Measurements from ENCODE around the gene IL31RA.
A peak's percentile ranks its signal among the peaks of the same experiment; 100 is the strongest.

Gene IL31RA

GRCh38 chr5:55858104-55858503 lies 6.9 kb downstream of the IL31RA start:
- no peak for DNase-seq (ENCODE audit: low read depth in 2 of 3, low spot score in 1 of 3)

GRCh38 chr5:55860288-55860687 lies 9.1 kb downstream of the IL31RA start:
- no peak for DNase-seq (ENCODE audit: low read depth in 2 of 3, low spot score in 1 of 3)

GRCh38 chr5:55860709-55861108 lies 9.6 kb downstream of the IL31RA start:
- no peak for DNase-seq (ENCODE audit: low read depth in 2 of 3, low spot score in 1 of 3)

GRCh38 chr5:55864606-55865541 lies 13.7 kb downstream of the IL31RA start:
- no peak for DNase-seq (ENCODE audit: low read depth in 2 of 3, low spot score in 1 of 3)

- no peak for DNase-seq (ENCODE audit: low read depth in 2 of 3, low spot score in 1 of 3)
These were observed 14.7 kb downstream of the IL31RA start for GRCh38 chr5:55865831-55866230.

GRCh38 chr5:55866485-55866884 lies 15.3 kb downstream of the IL31RA start:
- no peak for DNase-seq (ENCODE audit: low read depth in 2 of 3, low spot score in 1 of 3)

GRCh38 chr5:55866934-55867333 lies 15.8 kb downstream of the IL31RA start:
- no peak for DNase-seq (ENCODE audit: low read depth in 2 of 3, low spot score in 1 of 3)

GRCh38 chr5:55868846-55869245 lies 17.7 kb downstream of the IL31RA start:
- DNase-seq (ENCODE audit: low read depth in 2 of 3, low spot score in 1 of 3): peak; percentile 36 to 58 (median 38)

GRCh38 chr5:55869847-55870246 lies 18.7 kb downstream of the IL31RA start:
- no peak for DNase-seq (ENCODE audit: low read depth in 2 of 3, low spot score in 1 of 3)

GRCh38 chr5:55873234-55873633 lies 22.1 kb downstream of the IL31RA start:
- DNase-seq (ENCODE audit: low read depth in 2 of 3, low spot score in 1 of 3): no peak

- no peak for DNase-seq (ENCODE audit: low read depth in 2 of 3, low spot score in 1 of 3)
These were observed 26.5 kb downstream of the IL31RA start for GRCh38 chr5:55877655-55878054.

- DNase-seq (ENCODE audit: low read depth in 2 of 3, low spot score in 1 of 3): no peak
These were observed 29.3 kb downstream of the IL31RA start for GRCh38 chr5:55880453-55880852.

- DNase-seq (ENCODE audit: low read depth in 2 of 3, low spot score in 1 of 3): no peak
These were observed 34.2 kb downstream of the IL31RA start for GRCh38 chr5:55885359-55885758.

- no peak for DNase-seq (ENCODE audit: low read depth in 2 of 3, low spot score in 1 of 3)
These were observed 37.0 kb downstream of the IL31RA start for GRCh38 chr5:55888205-55888604.

GRCh38 chr5:55892479-55892878 lies 41.3 kb downstream of the IL31RA start:
- DNase-seq (ENCODE audit: low read depth in 2 of 3, low spot score in 1 of 3): no peak

GRCh38 chr5:55894135-55894534 lies 43.0 kb downstream of the IL31RA start:
- DNase-seq (ENCODE audit: low read depth in 2 of 3, low spot score in 1 of 3): no peak

GRCh38 chr5:55895346-55895745 lies 44.2 kb downstream of the IL31RA start:
- no peak for DNase-seq (ENCODE audit: low read depth in 2 of 3, low spot score in 1 of 3)

GRCh38 chr5:55896238-55896637 lies 45.1 kb downstream of the IL31RA start:
- no peak for DNase-seq (ENCODE audit: low read depth in 2 of 3, low spot score in 1 of 3)

GRCh38 chr5:55896663-55897062 lies 45.5 kb downstream of the IL31RA start:
- DNase-seq (ENCODE audit: low read depth in 2 of 3, low spot score in 1 of 3): no peak

GRCh38 chr5:55897206-55897894 lies 46.2 kb downstream of the IL31RA start:
- no peak for DNase-seq (ENCODE audit: low read depth in 2 of 3, low spot score in 1 of 3)

- DNase-seq (ENCODE audit: low read depth in 2 of 3, low spot score in 1 of 3): no peak
These were observed 46.7 kb downstream of the IL31RA start for GRCh38 chr5:55897905-55898304.

GRCh38 chr5:55899344-55899743 lies 48.2 kb downstream of the IL31RA start:
- DNase-seq (ENCODE audit: low read depth in 2 of 3, low spot score in 1 of 3): no peak
